OCI-LY3 (cell line): ENCODE results near the gene ZNRF2.

Experiments
- H2AFZ ChIP-seq: fragments of 200-600, 300-600 bp; shearing (Covaris generic); 2 replicates; pipeline ENCODE4 v1.6.0; 2014; ENCODE audit warnings: antibody characterized with exemption, low read depth, low read length
- H3K27ac ChIP-seq: fragments of 200-600, 300-600 bp; sonication (generic); 2 replicates; pipeline ENCODE4 v1.5.1; 2014; ENCODE audit warnings: mild to moderate bottlenecking, low read length, moderate library complexity, mixed read lengths
- H3K27me3 ChIP-seq: fragments of 200-600, 300-600 bp; sonication (generic); 2 replicates; pipeline ENCODE4 v1.6.1; 2014; ENCODE audit warnings: low read depth, low read length, mixed read lengths
- H3K36me3 ChIP-seq: fragments of 200-600, 300-600 bp; sonication (generic); replicated peaks from 2 replicates; pipeline ENCODE3; 2014; ENCODE audit warnings: low read depth, low read length, mixed read lengths
- H3K4me1 ChIP-seq: fragments of 300-600, 200-600 bp; sonication (generic); 2 replicates; pipeline ENCODE4 v1.6.1; 2014; ENCODE audit warnings: low read length, mixed read lengths
- H3K4me2 ChIP-seq: fragments of 200-600, 300-600 bp; sonication (generic); 2 replicates; pipeline ENCODE4 v1.6.1; 2014; ENCODE audit warnings: low read length, mixed read lengths
- H3K4me3 ChIP-seq: fragments of 300-600, 200-600 bp; sonication (generic); 2 replicates; pipeline ENCODE4 v1.5.1; 2014; ENCODE audit warnings: antibody characterized with exemption, mild to moderate bottlenecking, low read length, moderate library complexity
- H3K79me2 ChIP-seq: fragments of 300-600, 200-600 bp; shearing (Covaris generic); 2 replicates; pipeline ENCODE4 v1.6.1; 2014; ENCODE audit warnings: mild to moderate bottlenecking, low read length, mixed read lengths
- H3K9ac ChIP-seq: fragments of 300-600, 200-600 bp; shearing (Covaris generic); 2 replicates; pipeline ENCODE4 v1.6.0; 2014; ENCODE audit warnings: mild to moderate bottlenecking, low read length, moderate library complexity
- H3K9me3 ChIP-seq: fragments of 200-600, 300-600 bp; shearing (Covaris generic); 2 replicates; pipeline ENCODE4 v1.6.1; 2014; ENCODE audit warnings: low read length, mixed read lengths; ENCODE audit not compliant: insufficient read depth
- H4K20me1 ChIP-seq: fragments of 200-600, 300-600 bp; sonication (generic); 2 replicates; pipeline ENCODE4 v1.6.1; 2016; ENCODE audit warnings: low read length, mixed read lengths; ENCODE audit not compliant: insufficient read depth
- CTCF ChIP-seq: fragments of 200-600, 300-600 bp; sonication (generic); IDR thresholded peaks from 2 replicates; pipeline ENCODE4 v1.5.1; 2014; ENCODE audit warnings: antibody characterized with exemption, low read length, low read depth
- EZH2phosphoT487 ChIP-seq: fragments of 200-600 bp; shearing (Covaris generic); IDR thresholded peaks from 2 replicates; pipeline ENCODE4 v1.6.1; 2018; ENCODE audit warnings: antibody characterized with exemption, mixed run types, low read depth

ZNRF2 gene

GRCh38 chr7:30369879-30370278, 85.5 kb downstream of the ZNRF2 start:
- H3K27ac ChIP-seq = no peak overlapping the region
- H3K79me2 ChIP-seq = no peaks in the 10 kb centered on the region
- no peak overlapping the region for H2AFZ ChIP-seq
- H3K27me3 ChIP-seq = no peaks in the 10 kb centered on the region
- H3K4me2 ChIP-seq = no peak overlapping the region
- H3K9ac ChIP-seq = no peak overlapping the region
- no peak for TF ChIP-seq EZH2phosphoT487
- TF ChIP-seq CTCF = no peak
- H3K9me3 ChIP-seq = no peaks in the 10 kb centered on the region
- no peaks in the 10 kb centered on the region; the same call in 1 of the 2 replicates for H3K4me1 ChIP-seq
- H3K4me3 ChIP-seq = no peak overlapping the region
- H4K20me1 ChIP-seq = no peaks in the 10 kb centered on the region
- no peaks in the 10 kb centered on the region for H3K36me3 ChIP-seq

- H3K9me3 ChIP-seq = no peaks in the 10 kb centered on the region
- no peaks in the 10 kb centered on the region for H3K79me2 ChIP-seq
- H3K27ac ChIP-seq = no peak overlapping the region
- no peaks in the 10 kb centered on the region for H4K20me1 ChIP-seq
- no peak overlapping the region for H2AFZ ChIP-seq
- no peak overlapping the region for H3K4me2 ChIP-seq
- no peak overlapping the region for H3K9ac ChIP-seq
- no peaks in the 10 kb centered on the region for H3K27me3 ChIP-seq
- TF ChIP-seq CTCF (no peak), EZH2phosphoT487 (no peak)
- H3K36me3 ChIP-seq = no peaks in the 10 kb centered on the region
- no peak overlapping the region for H3K4me3 ChIP-seq
- H3K4me1 ChIP-seq = no peaks in the 10 kb centered on the region
These were observed 86.9 kb downstream of the ZNRF2 start for GRCh38 chr7:30371321-30371720.

- no peaks in the 10 kb centered on the region for H3K4me1 ChIP-seq
- H3K4me3 ChIP-seq = no peak overlapping the region
- TF ChIP-seq EZH2phosphoT487 (no peak), CTCF (no peak)
- H3K9me3 ChIP-seq = no peaks in the 10 kb centered on the region
- H3K79me2 ChIP-seq = no peaks in the 10 kb centered on the region
- no peak overlapping the region for H3K27ac ChIP-seq
- H4K20me1 ChIP-seq = no peaks in the 10 kb centered on the region
- H3K27me3 ChIP-seq = no peaks in the 10 kb centered on the region
- no peak overlapping the region for H3K4me2 ChIP-seq
- no peak overlapping the region for H2AFZ ChIP-seq
- H3K36me3 ChIP-seq = no peaks in the 10 kb centered on the region
- no peak overlapping the region for H3K9ac ChIP-seq
These were observed 93.9 kb downstream of the ZNRF2 start for GRCh38 chr7:30378275-30378674.

GRCh38 chr7:30379131-30379530, 94.7 kb downstream of the ZNRF2 start:
- Histone ChIP-seq H2AFZ (no peak overlapping the region), H3K36me3 (no peaks in the 10 kb centered on the region), H3K9me3 (no peaks in the 10 kb centered on the region), H3K4me1 (no peaks in the 10 kb centered on the region), H3K79me2 (no peaks in the 10 kb centered on the region), H4K20me1 (no peaks in the 10 kb centered on the region), H3K27me3 (no peaks in the 10 kb centered on the region), H3K4me3 (no peak overlapping the region), H3K4me2 (no peak overlapping the region), H3K27ac (no peak overlapping the region), H3K9ac (no peak overlapping the region)
- no peak for TF ChIP-seq CTCF
- TF ChIP-seq EZH2phosphoT487 = no peak
